Activated CD8-positive, alpha-beta memory T cell treated with anti-CD3 and anti-CD28 coated beads, Interleukin-2, amount 50 U/mL, for 48 hours (primary cell): Measurements from ENCODE around the gene AP3B1.
"Not testable (repeated sequence)": the region's sequence is repeated elsewhere in the genome, so short reads cannot be mapped to it uniquely, and the experiment has no call there.

ENCODE experiments used
- DNase-seq: peaks from one replicate; pipeline ENCODE4 v3.0.0-alpha.2; 2020

Gene AP3B1

GRCh38 chr5:78063495-78063894, 231.0 kb downstream of the AP3B1 start:
- DNase-seq, result no peak

GRCh38 chr5:78062645-78063044, 231.9 kb downstream of the AP3B1 start:
- no peak for DNase-seq

GRCh38 chr5:78060421-78060820, 234.1 kb downstream of the AP3B1 start:
- DNase-seq, result no peak

GRCh38 chr5:78058625-78059024, 235.9 kb downstream of the AP3B1 start:
- no peak for DNase-seq

GRCh38 chr5:78056901-78057514, 237.5 kb downstream of the AP3B1 start:
- DNase-seq, result no peak

GRCh38 chr5:78056053-78056452, 238.4 kb downstream of the AP3B1 start:
- DNase-seq, result no peak

GRCh38 chr5:78050888-78051287, 243.6 kb downstream of the AP3B1 start:
- no peak for DNase-seq

GRCh38 chr5:78046823-78047222, 247.7 kb downstream of the AP3B1 start:
- DNase-seq, result not testable (repeated sequence)

- DNase-seq, result no peak
Observed at GRCh38 chr5:78046006-78046405, 248.5 kb downstream of the AP3B1 start.

- DNase-seq, result no peak
Observed at GRCh38 chr5:78041805-78042204, 252.7 kb downstream of the AP3B1 start.

- no peak for DNase-seq
Observed at GRCh38 chr5:78025540-78025939, 269.0 kb downstream of the AP3B1 start.

GRCh38 chr5:78019744-78020143, 274.8 kb downstream of the AP3B1 start:
- DNase-seq, result no peak

- no peak for DNase-seq
Observed at GRCh38 chr5:78016863-78017529, 277.5 kb downstream of the AP3B1 start.

GRCh38 chr5:78009937-78010527, 284.5 kb downstream of the AP3B1 start:
- DNase-seq, result no peak

- DNase-seq, result no peak
Observed at GRCh38 chr5:78008356-78008967, 286.0 kb downstream of the AP3B1 start.

- DNase-seq, result no peak
Observed at GRCh38 chr5:78007233-78007632, 287.3 kb downstream of the AP3B1 start.

- DNase-seq, result no peak
Observed at GRCh38 chr5:78006449-78006848, 288.0 kb downstream of the AP3B1 start.

GRCh38 chr5:78005021-78005785, 289.3 kb downstream of the AP3B1 start:
- no peak for DNase-seq

- DNase-seq, result no peak
Observed at GRCh38 chr5:78004559-78004958, 289.9 kb downstream of the AP3B1 start.

- DNase-seq, result no peak
Observed at GRCh38 chr5:78003919-78004318, 290.6 kb downstream of the AP3B1 start.

- DNase-seq, result no peak
Observed at GRCh38 chr5:78003450-78003849, 291.0 kb downstream of the AP3B1 start.

- DNase-seq, result no peak
Observed at GRCh38 chr5:78002690-78003089, 291.8 kb downstream of the AP3B1 start.

- DNase-seq, result no peak
Observed at GRCh38 chr5:78001197-78001596, 293.3 kb downstream of the AP3B1 start.
